ENCODE data around the gene NUP93.
A peak's percentile ranks its signal among the peaks of the same experiment; 100 is the strongest.

DNA sequence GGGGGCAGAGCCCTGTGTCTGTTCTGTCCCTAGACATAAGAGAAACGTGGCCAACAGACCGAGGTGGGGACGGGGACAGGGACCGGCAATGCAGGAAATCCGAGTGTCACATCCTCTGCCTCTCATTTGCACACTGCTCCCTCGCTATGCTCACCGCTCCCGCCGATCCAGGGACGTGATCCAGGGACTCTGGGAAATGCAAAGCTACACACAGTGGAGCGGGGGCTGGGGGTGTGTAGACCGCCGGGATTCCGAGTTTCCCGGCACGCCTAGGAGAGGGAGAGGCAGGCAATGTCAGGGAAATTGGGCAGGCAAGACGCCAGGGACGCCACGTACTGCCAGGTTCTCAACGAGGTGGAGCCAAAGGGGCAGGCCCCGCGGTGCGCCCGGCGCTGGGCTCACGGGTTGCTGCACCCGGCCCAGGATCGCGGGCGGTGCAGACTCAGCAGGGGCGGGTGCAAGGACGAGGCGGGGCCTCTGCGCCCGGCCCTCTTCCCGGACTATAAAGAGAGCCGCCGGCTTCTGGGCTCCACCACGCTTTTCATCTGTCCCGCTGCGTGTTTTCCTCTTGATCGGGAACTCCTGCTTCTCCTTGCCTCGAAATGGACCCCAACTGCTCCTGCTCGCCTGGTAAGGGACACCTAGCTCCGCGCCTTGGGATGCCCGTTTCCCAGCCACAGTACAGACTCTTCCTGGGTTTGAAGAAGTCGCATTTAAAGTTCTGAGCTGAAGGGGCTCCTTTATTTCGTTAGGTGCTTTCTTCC, 47.8 kb upstream of the NUP93 start, which contains the start of gene MT1X:
- TF ChIP-seq, protein P1, sequence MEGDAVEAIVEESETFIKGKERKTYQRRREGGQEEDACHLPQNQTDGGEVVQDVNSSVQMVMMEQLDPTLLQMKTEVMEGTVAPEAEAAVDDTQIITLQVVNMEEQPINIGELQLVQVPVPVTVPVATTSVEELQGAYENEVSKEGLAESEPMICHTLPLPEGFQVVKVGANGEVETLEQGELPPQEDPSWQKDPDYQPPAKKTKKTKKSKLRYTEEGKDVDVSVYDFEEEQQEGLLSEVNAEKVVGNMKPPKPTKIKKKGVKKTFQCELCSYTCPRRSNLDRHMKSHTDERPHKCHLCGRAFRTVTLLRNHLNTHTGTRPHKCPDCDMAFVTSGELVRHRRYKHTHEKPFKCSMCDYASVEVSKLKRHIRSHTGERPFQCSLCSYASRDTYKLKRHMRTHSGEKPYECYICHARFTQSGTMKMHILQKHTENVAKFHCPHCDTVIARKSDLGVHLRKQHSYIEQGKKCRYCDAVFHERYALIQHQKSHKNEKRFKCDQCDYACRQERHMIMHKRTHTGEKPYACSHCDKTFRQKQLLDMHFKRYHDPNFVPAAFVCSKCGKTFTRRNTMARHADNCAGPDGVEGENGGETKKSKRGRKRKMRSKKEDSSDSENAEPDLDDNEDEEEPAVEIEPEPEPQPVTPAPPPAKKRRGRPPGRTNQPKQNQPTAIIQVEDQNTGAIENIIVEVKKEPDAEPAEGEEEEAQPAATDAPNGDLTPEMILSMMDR (IDR thresholded peaks at IDR 0.05) = no peak
- TF ChIP-seq POLR2A (IDR thresholded peaks at IDR 0.05) = peak; percentile 69 to 97
